ENCODE measurements around the gene PIAS1. TPM values are rescaled to one million over a fixed set of nuclear protein-coding genes. Genes with fewer than 3 reads are reported as not detected.
A peak's percentile ranks its signal among the peaks of the same experiment; 100 is the strongest.

Gene PIAS1
- total and polyA plus RNA-seq, 2 donors (not counting 3 experiments of a cell fraction or from before 2014, with no cell fraction given): 23.7 to 24.2 TPM

DNA sequence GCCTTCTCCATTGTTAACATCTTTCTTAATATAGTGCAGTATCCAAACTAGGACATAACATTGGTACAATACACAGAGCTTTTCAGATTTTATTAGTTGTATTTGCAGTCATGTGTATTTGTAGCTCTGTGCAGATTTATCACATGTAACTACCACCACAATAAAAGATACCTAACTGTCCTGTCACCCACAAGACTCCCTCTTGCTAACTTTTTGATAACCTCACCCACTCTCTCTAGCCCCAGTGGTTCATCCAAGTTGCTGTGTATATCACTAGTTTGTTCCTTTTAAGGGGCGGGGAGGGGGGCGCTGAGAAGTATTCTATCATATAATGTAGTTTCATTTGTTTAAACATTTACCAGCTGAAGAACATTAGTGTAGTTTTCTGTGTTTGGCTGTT is 46.1 kb downstream of the PIAS1 start:
- no peak overlapping the region for H3K9ac ChIP-seq (replicated peaks; ENCODE audit: extremely low read depth, insufficient read depth, low read length)
- no TSS peak for BruUV-seq (replicated peaks)
- no peak overlapping the region for H2AFZ ChIP-seq (ENCODE audit: low read depth, low read length)
- peaks cover 8% of the 10 kb centered on the region for H4K20me1 ChIP-seq (replicated peaks; ENCODE audit: control insufficient read depth, extremely low read depth, insufficient read depth, low read length)
- H3K4me3 ChIP-seq (replicated peaks in 1 of 3; ENCODE audit: insufficient read depth in 1 of 3, low read depth in 1 of 3, low read length in 3 of 3): no peak overlapping the region
- no peak overlapping the region for H3K27ac ChIP-seq (ENCODE audit: insufficient read depth, low read depth, low read length)
- no peak for TF ChIP-seq JUN (IDR thresholded peaks at IDR 0.05; ENCODE audit: borderline replicate concordance, insufficient read depth, insufficient read length, low read depth)
- TF ChIP-seq GATA2 (IDR thresholded peaks at IDR 0.05; ENCODE audit: insufficient read depth, insufficient read length, low read depth, low read length): no peak
- TF ChIP-seq FOS (IDR thresholded peaks at IDR 0.05; ENCODE audit: borderline replicate concordance, insufficient read depth, low read length): no peak
- TF ChIP-seq MYC (IDR thresholded peaks at IDR 0.05; ENCODE audit: low read depth, low read length): no peak
- TF ChIP-seq POLR2AphosphoS5 (IDR thresholded peaks at IDR 0.05; ENCODE audit: insufficient read depth, low read depth, low read length): no peak
- no peak for TF ChIP-seq POLR2A (IDR thresholded peaks at IDR 0.05; ENCODE audit: low read depth, low read length)
- TF ChIP-seq, protein P1, sequence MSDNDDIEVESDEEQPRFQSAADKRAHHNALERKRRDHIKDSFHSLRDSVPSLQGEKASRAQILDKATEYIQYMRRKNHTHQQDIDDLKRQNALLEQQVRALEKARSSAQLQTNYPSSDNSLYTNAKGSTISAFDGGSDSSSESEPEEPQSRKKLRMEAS (IDR thresholded peaks at IDR 0.05; ENCODE audit: insufficient read depth, insufficient read length): no peak
- no peak for TF ChIP-seq EZH2 (IDR thresholded peaks at IDR 0.05; ENCODE audit: borderline replicate concordance, low read depth, low read length, severe bottlenecking)
- TF ChIP-seq, protein P2, sequence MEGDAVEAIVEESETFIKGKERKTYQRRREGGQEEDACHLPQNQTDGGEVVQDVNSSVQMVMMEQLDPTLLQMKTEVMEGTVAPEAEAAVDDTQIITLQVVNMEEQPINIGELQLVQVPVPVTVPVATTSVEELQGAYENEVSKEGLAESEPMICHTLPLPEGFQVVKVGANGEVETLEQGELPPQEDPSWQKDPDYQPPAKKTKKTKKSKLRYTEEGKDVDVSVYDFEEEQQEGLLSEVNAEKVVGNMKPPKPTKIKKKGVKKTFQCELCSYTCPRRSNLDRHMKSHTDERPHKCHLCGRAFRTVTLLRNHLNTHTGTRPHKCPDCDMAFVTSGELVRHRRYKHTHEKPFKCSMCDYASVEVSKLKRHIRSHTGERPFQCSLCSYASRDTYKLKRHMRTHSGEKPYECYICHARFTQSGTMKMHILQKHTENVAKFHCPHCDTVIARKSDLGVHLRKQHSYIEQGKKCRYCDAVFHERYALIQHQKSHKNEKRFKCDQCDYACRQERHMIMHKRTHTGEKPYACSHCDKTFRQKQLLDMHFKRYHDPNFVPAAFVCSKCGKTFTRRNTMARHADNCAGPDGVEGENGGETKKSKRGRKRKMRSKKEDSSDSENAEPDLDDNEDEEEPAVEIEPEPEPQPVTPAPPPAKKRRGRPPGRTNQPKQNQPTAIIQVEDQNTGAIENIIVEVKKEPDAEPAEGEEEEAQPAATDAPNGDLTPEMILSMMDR (IDR thresholded peaks at IDR 0.05; ENCODE audit: extremely low read depth in 1 of 2, insufficient read depth in 1 of 2, low read depth in 1 of 2, low read length in 2 of 2): no peak
- peak overlapping the region; percentile 24 for H3K4me2 ChIP-seq (ENCODE audit: insufficient read depth, low read length)
- intact Hi-C loops (cut with micrococcal nuclease) (no loop called here), dilution Hi-C loops (cut with MboI; ENCODE audit: extremely low pct_ligation_motif_present, low sequenced_read_pairs) (no loop called here)
- H3K9me1 ChIP-seq (replicated peaks; ENCODE audit: control insufficient read depth, extremely low read depth, insufficient read depth, low read length): no peaks in the 10 kb centered on the region
- ChIA-PET CTCF (interaction anchor here (0.7 kb wide), 1 partner anchor 48 kb away, joined by 3 read pairs; no protein-coding TSS in a partner anchor), POLR2A (no interaction called here)
- no peaks in the 10 kb centered on the region for H3K9me3 ChIP-seq (replicated peaks; ENCODE audit: control insufficient read depth, insufficient read depth, low read length)
- no peak for DNase-seq (ENCODE audit: low read depth, low spot score)
- H3K79me2 ChIP-seq (ENCODE audit: control insufficient read depth, insufficient read depth, low read length): peaks cover 52% of the 10 kb centered on the region
- peaks cover 0 to 3% of the 10 kb centered on the region in 2 experiments for H3K36me3 ChIP-seq (ENCODE audit: control insufficient read depth in 2 of 2, extremely low read depth in 1 of 2, insufficient read depth in 2 of 2, low read length in 2 of 2)
- peaks cover 8% of the 10 kb centered on the region for H3K4me1 ChIP-seq (ENCODE audit: control insufficient read depth, extremely low read depth, insufficient read depth, low read length)
- FAIRE-seq: no peak
- H3K27me3 ChIP-seq (ENCODE audit: control insufficient read depth in 2 of 2, insufficient read depth in 2 of 2, low read length in 2 of 2): no peaks in the 10 kb centered on the region

Data from endothelial cell of umbilical vein (primary cell).